CD14-positive monocyte (primary cell): Measurements from ENCODE around the gene BANF1. TPM values are rescaled to one million over a fixed set of nuclear protein-coding genes. Genes with fewer than 3 reads are reported as not detected.

Experiments
- DNase-seq, 3 donors: peaks; one replicate each; pipeline ENCODE4 v3.0.0-alpha.2; 2011 to 2022
- H2AFZ ChIP-seq: 2 replicates; pipeline ENCODE4 v1.6.0; 2012; ENCODE audit warnings: mild to moderate bottlenecking, low read depth, low read length, inconsistent platforms; ENCODE audit not compliant: insufficient read depth, poor library complexity, severe bottlenecking
- H3K27ac ChIP-seq, 2 donors: 1 replicate in 1 of 2; 2 replicates in 1 of 2; pipeline ENCODE4 v1.5.1; 2012 to 2013; ENCODE audit warnings: low read length in 2 of 2, control low read depth in 1 of 2, inconsistent platforms in 1 of 2, low read depth in 1 of 2, mild to moderate bottlenecking in 1 of 2
- H3K27me3 ChIP-seq, 2 donors: one replicate each; pipeline versions ENCODE4 v1.6.0 to v1.6.1; 2011 to 2013; ENCODE audit warnings: low read length in 2 of 2; ENCODE audit not compliant: control insufficient read depth in 2 of 2, insufficient read depth in 2 of 2
- H3K36me3 ChIP-seq, 2 donors: replicated peaks in 1 of 2; 1 replicate in 1 of 2; 2 replicates in 1 of 2; pipeline versions ENCODE4 v1.5.1 to v1.6.1; 2012 to 2013; ENCODE audit warnings: low read length in 2 of 2, control low read depth in 1 of 2, inconsistent platforms in 1 of 2, mild to moderate bottlenecking in 1 of 2; ENCODE audit not compliant: insufficient read depth in 2 of 2, control insufficient read depth in 1 of 2
- H3K4me1 ChIP-seq, 2 donors: 1 replicate in 1 of 2; 2 replicates in 1 of 2; pipeline versions ENCODE4 v1.5.1 to v1.6.1; 2012 to 2013; ENCODE audit warnings: low read length in 2 of 2, control low read depth in 1 of 2, inconsistent platforms in 1 of 2, mild to moderate bottlenecking in 1 of 2, moderate library complexity in 1 of 2; ENCODE audit not compliant: insufficient read depth in 2 of 2, control insufficient read depth in 1 of 2
- H3K4me2 ChIP-seq: replicated peaks from 2 replicates; pipeline ENCODE3; 2012; ENCODE audit warnings: low read length, moderate library complexity, mild to moderate bottlenecking; ENCODE audit not compliant: poor library complexity, severe bottlenecking; ENCODE audit errors: extremely low read depth
- H3K4me3 ChIP-seq, 3 experiments: fragments of 200-600 bp in 1 of 3; sonication (generic) in 1 of 3; replicated peaks in 1 of 3; 1 replicate in 2 of 3; 2 replicates in 1 of 3; pipeline ENCODE4 v1.5.1; 2011 to 2013; ENCODE audit warnings: low read length in 3 of 3, mild to moderate bottlenecking in 3 of 3, control low read depth in 2 of 3, low read depth in 2 of 3, inconsistent platforms in 1 of 3, moderate library complexity in 1 of 3
- H3K79me2 ChIP-seq: 2 replicates; pipeline ENCODE4 v1.6.0; 2012; ENCODE audit warnings: mild to moderate bottlenecking, control low read depth, inconsistent platforms, low read length, moderate library complexity; ENCODE audit not compliant: insufficient read depth
- H3K9ac ChIP-seq: 2 replicates; pipeline ENCODE4 v1.6.0; 2017; ENCODE audit warnings: low read length, mild to moderate bottlenecking; ENCODE audit not compliant: insufficient read depth, poor library complexity, severe bottlenecking
- H3K9me3 ChIP-seq, 2 donors: replicated peaks in 1 of 2; 1 replicate in 1 of 2; 2 replicates in 1 of 2; pipeline versions ENCODE4 v1.5.1 to v1.6.1; 2012 to 2013; ENCODE audit warnings: low read length in 2 of 2, control low read depth in 1 of 2; ENCODE audit not compliant: control insufficient read depth in 1 of 2, insufficient read depth in 1 of 2
- H4K20me1 ChIP-seq: 2 replicates; pipeline ENCODE4 v1.6.0; 2012; ENCODE audit warnings: mild to moderate bottlenecking, low read length, control low read depth, moderate library complexity; ENCODE audit not compliant: insufficient read depth
- H3K27ac Mint-ChIP-seq, 7 donors: one replicate each; pipeline ENCODE4 v1.8.0; 2020; ENCODE audit warnings: mild to moderate bottlenecking in 7 of 7, mixed read lengths in 7 of 7, moderate library complexity in 6 of 7, inconsistent platforms in 2 of 7
- H3K27me3 Mint-ChIP-seq, 3 donors: one replicate each; pipeline ENCODE4 v1.8.0; 2021 to 2022; ENCODE audit warnings: low read depth in 3 of 3, mild to moderate bottlenecking in 3 of 3, mixed read lengths in 3 of 3, moderate library complexity in 3 of 3, inconsistent platforms in 1 of 3
- H3K36me3 Mint-ChIP-seq, 2 donors: one replicate each; pipeline ENCODE4 v1.8.0; 2020; ENCODE audit warnings: mixed read lengths in 2 of 2, inconsistent platforms in 1 of 2, mild to moderate bottlenecking in 1 of 2
- H3K4me1 Mint-ChIP-seq: one replicate; pipeline ENCODE4 v1.8.0; 2020; ENCODE audit warnings: mild to moderate bottlenecking, mixed read lengths
- H3K4me3 Mint-ChIP-seq, 2 donors: one replicate each; pipeline ENCODE4 v1.8.0; 2020; ENCODE audit warnings: mild to moderate bottlenecking in 2 of 2, mixed read lengths in 2 of 2, moderate library complexity in 1 of 2
- H3K9me3 Mint-ChIP-seq, 7 donors: one replicate each; pipeline ENCODE4 v1.8.0; 2020 to 2022; ENCODE audit warnings: mixed read lengths in 7 of 7, mild to moderate bottlenecking in 6 of 7, moderate library complexity in 6 of 7, inconsistent platforms in 2 of 7
- CTCF ChIP-seq: fragments of 200-600 bp; IDR thresholded peaks from one replicate; pipeline ENCODE4 v1.8.0; 2022; ENCODE audit warnings: antibody characterized with exemption, mild to moderate bottlenecking
- WGBS: methylation state at CpG from one replicate; pipeline ENCODE4 v1.1.5; 2013; ENCODE audit warnings: missing lambda C conversion rate; ENCODE audit not compliant: insufficient coverage; 5-methylcytosine and 5-hydroxymethylcytosine counted together
- intact Hi-C, 2 donors: fragments of 100-400 bp; cut with micrococcal nuclease; formaldehyde crosslinking; loops; one replicate each; pipeline versions ENCODE4 v1.15.0 to v1.15.1; 2023
- polyA plus RNA-seq, 3 donors: library from polyadenylated mRNA; depleted of rRNA in 1 of 3; unstranded in 2 of 3; stranded (reverse) in 1 of 3; fragments of 300-500 nt in 2 of 3; fragments of >200 nt in 1 of 3; fragmentation: Illumina TruSeq in 2 of 3; gene quantifications; 1 replicate in 2 of 3; 2 replicates in 1 of 3; pipeline ENCODE4 v1.2.3, GENCODE V29; 2012 to 2021

BANF1 gene
- polyA plus RNA-seq, 3 donors, result 79.9 to 175 (median 142) TPM

GRCh38 chr11:66037327-66037726, 35.0 kb downstream of the BANF1 start:
- Histone ChIP-seq H2AFZ (no peak overlapping the region), H3K79me2 (no peaks in the 10 kb centered on the region), H4K20me1 (no peaks in the 10 kb centered on the region), H3K9me3 (no peaks in the 10 kb centered on the region), H3K4me1 (no peaks in the 10 kb centered on the region), H3K36me3 (no peaks in the 10 kb centered on the region), H3K4me3 (no peak overlapping the region), H3K27ac (no peak overlapping the region), H3K27me3 (peaks cover 0 to 3% of the 10 kb centered on the region in 2 donors), H3K9ac (no peak overlapping the region), H3K4me2 (no peak overlapping the region)
- Mint-ChIP-seq H3K27me3 (peaks cover 7 to 13% (median 10%) of the 10 kb centered on the region in 3 donors), H3K27ac (no peak overlapping the region), H3K36me3 (no peaks in the 10 kb centered on the region), H3K9me3 (peaks cover 0 to 11% (median 4%) of the 10 kb centered on the region in 7 donors), H3K4me1 (no peaks in the 10 kb centered on the region), H3K4me3 (no peak overlapping the region)
- TF ChIP-seq CTCF, result no peak
- intact Hi-C loops, result no loop called here
- no peak for DNase-seq
- 93% methylated on average over 3 of the region's 3 CpGs for WGBS

GRCh38 chr11:66039765-66040164, 37.5 kb downstream of the BANF1 start:
- Mint-ChIP-seq H3K36me3 (no peaks in the 10 kb centered on the region), H3K27ac (no peak overlapping the region), H3K4me3 (no peak overlapping the region), H3K9me3 (peaks cover 0 to 11% (median 4%) of the 10 kb centered on the region in 7 donors), H3K27me3 (peaks cover 6 to 11% (median 7%) of the 10 kb centered on the region in 3 donors), H3K4me1 (peaks cover 3% of the 10 kb centered on the region)
- no peak overlapping the region for H3K27ac ChIP-seq
- no peaks in the 10 kb centered on the region for H3K4me1 ChIP-seq
- WGBS, result 95% methylated on average over 3 of the region's 3 CpGs
- H4K20me1 ChIP-seq, result no peaks in the 10 kb centered on the region
- H2AFZ ChIP-seq, result no peak overlapping the region
- no peaks in the 10 kb centered on the region for H3K79me2 ChIP-seq
- no peaks in the 10 kb centered on the region for H3K9me3 ChIP-seq
- peaks cover 0 to 3% of the 10 kb centered on the region in 2 donors for H3K27me3 ChIP-seq
- DNase-seq, result no peak
- intact Hi-C loops, result no loop called here
- no peak overlapping the region for H3K4me2 ChIP-seq
- H3K4me3 ChIP-seq, result no peak overlapping the region
- H3K9ac ChIP-seq, result no peak overlapping the region
- H3K36me3 ChIP-seq, result no peaks in the 10 kb centered on the region
- TF ChIP-seq CTCF, result no peak
